C4-2B (cell line): ENCODE measurements around the gene F7.

ENCODE experiments used
- H3K27ac ChIP-seq: fragments of 450-650 bp; 2 replicates; pipeline ENCODE4 v1.5.1; 2017
- CTCF ChIP-seq: fragments of 450-650 bp; conservative IDR thresholded peaks from 2 replicates; pipeline ENCODE4 v1.5.1; 2017; ENCODE audit warnings: mild to moderate bottlenecking
- ZFX ChIP-seq: fragments of 450-650 bp; IDR thresholded peaks from 2 replicates; pipeline ENCODE4 v1.6.1; 2017

Gene F7

GRCh38 chr13:113142876-113143275 lies 37.3 kb downstream of the F7 start:
- no peak for TF ChIP-seq CTCF
- no peak overlapping the region for H3K27ac ChIP-seq

- TF ChIP-seq ZFX (no peak), CTCF (no peak)
- H3K27ac ChIP-seq: no peak overlapping the region
These were observed 38.1 kb downstream of the F7 start for GRCh38 chr13:113143466-113144254.

- no peak overlapping the region for H3K27ac ChIP-seq
- TF ChIP-seq CTCF (no peak), ZFX (no peak)
These were observed 38.7 kb downstream of the F7 start for GRCh38 chr13:113144255-113144629.

GRCh38 chr13:113145496-113145895 lies 39.9 kb downstream of the F7 start:
- no peak overlapping the region for H3K27ac ChIP-seq
- TF ChIP-seq CTCF (no peak), ZFX (no peak)

GRCh38 chr13:113145911-113146598 lies 40.5 kb downstream of the F7 start:
- no peak overlapping the region for H3K27ac ChIP-seq
- TF ChIP-seq CTCF: no peak
- TF ChIP-seq ZFX: no peak

GRCh38 chr13:113146750-113147149 lies 41.2 kb downstream of the F7 start:
- H3K27ac ChIP-seq: no peak overlapping the region
- TF ChIP-seq ZFX: no peak
- TF ChIP-seq CTCF: no peak

GRCh38 chr13:113147206-113147605 lies 41.6 kb downstream of the F7 start:
- TF ChIP-seq CTCF (no peak), ZFX (no peak)
- no peak overlapping the region for H3K27ac ChIP-seq
